Type B pancreatic cell (in vitro differentiated cells): ENCODE data around the gene ASIC4. TPM values are rescaled to one million over a fixed set of nuclear protein-coding genes. Genes with fewer than 3 reads are reported as not detected.

Experiments
- DNase-seq: peaks from one replicate; pipeline ENCODE4 v3.0.0; 2021; ENCODE audit warnings: mixed read lengths; ENCODE audit not compliant: unreplicated experiment; ENCODE audit errors: extremely low spot score
- H3K27ac Mint-ChIP-seq: 2 replicates; pipeline ENCODE4 v1.8.0; 2021; ENCODE audit warnings: mild to moderate bottlenecking, mixed read lengths
- H3K27me3 Mint-ChIP-seq: 2 replicates; pipeline ENCODE4 v1.8.0; 2021; ENCODE audit warnings: mixed read lengths
- H3K36me3 Mint-ChIP-seq: 2 replicates; pipeline ENCODE4 v1.8.0; 2021; ENCODE audit warnings: mixed read lengths
- H3K4me1 Mint-ChIP-seq: one replicate; pipeline ENCODE4 v1.8.0; 2021; ENCODE audit warnings: mixed read lengths; ENCODE audit not compliant: unreplicated experiment
- H3K4me3 Mint-ChIP-seq: 2 replicates; pipeline ENCODE4 v1.8.0; 2021; ENCODE audit warnings: mild to moderate bottlenecking, mixed read lengths
- H3K9me3 Mint-ChIP-seq: 2 replicates; pipeline ENCODE4 v1.8.0; 2021; ENCODE audit warnings: mixed read lengths
- total RNA-seq: library from RNA; stranded (reverse); gene quantifications from 2 replicates; pipeline ENCODE4 v1.2.1, GENCODE V29; 2021; ENCODE audit warnings: low replicate concordance
- TF ChIP-seq, protein P1 (sequence below): fragments of 200-600 bp; sonication (generic); conservative IDR thresholded peaks from 2 replicates; pipeline ENCODE4 v1.5.0; 2021; ENCODE audit warnings: antibody characterized with exemption, mild to moderate bottlenecking

ASIC4 gene
- total RNA-seq, 1 donor from 2014 or later, result 0.99 TPM

DNA sequence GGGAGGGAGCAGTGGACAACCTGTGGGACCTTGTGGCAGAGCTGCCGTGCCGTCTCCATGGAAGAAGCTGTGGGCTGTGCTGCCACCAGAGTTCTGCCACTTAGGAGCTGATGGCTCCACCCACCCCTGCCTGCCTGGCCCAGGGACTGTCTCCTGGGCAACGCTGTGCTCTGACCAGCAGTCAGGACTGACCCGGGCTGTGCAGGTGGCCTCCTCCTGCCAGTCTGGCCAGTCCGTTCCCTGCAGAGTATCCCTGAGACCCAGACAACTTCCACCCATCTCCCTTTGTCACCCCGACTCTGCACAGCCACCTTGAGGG is 12.8 kb downstream of the ASIC4 start:
- Mint-ChIP-seq H3K9me3 (no peaks in the 10 kb centered on the region), H3K4me1 (peaks cover 39% of the 10 kb centered on the region), H3K36me3 (no peaks in the 10 kb centered on the region), H3K4me3 (peak overlapping the region; percentile 48), H3K27me3 (peaks cover 74% of the 10 kb centered on the region), H3K27ac (no peak overlapping the region)
- no peak for DNase-seq
- TF ChIP-seq, protein P1, sequence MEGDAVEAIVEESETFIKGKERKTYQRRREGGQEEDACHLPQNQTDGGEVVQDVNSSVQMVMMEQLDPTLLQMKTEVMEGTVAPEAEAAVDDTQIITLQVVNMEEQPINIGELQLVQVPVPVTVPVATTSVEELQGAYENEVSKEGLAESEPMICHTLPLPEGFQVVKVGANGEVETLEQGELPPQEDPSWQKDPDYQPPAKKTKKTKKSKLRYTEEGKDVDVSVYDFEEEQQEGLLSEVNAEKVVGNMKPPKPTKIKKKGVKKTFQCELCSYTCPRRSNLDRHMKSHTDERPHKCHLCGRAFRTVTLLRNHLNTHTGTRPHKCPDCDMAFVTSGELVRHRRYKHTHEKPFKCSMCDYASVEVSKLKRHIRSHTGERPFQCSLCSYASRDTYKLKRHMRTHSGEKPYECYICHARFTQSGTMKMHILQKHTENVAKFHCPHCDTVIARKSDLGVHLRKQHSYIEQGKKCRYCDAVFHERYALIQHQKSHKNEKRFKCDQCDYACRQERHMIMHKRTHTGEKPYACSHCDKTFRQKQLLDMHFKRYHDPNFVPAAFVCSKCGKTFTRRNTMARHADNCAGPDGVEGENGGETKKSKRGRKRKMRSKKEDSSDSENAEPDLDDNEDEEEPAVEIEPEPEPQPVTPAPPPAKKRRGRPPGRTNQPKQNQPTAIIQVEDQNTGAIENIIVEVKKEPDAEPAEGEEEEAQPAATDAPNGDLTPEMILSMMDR, result no peak

GRCh38 chr2:219527472-219527871 is 13.2 kb downstream of the ASIC4 start:
- no peak for DNase-seq
- Mint-ChIP-seq H3K27me3 (peaks cover 73% of the 10 kb centered on the region), H3K4me3 (no peak overlapping the region), H3K4me1 (peaks cover 37% of the 10 kb centered on the region), H3K36me3 (no peaks in the 10 kb centered on the region), H3K27ac (no peak overlapping the region), H3K9me3 (no peaks in the 10 kb centered on the region)
- TF ChIP-seq, protein P1, result no peak

- DNase-seq, result peak; percentile 95
- Mint-ChIP-seq H3K27me3 (peaks cover 64% of the 10 kb centered on the region), H3K36me3 (no peaks in the 10 kb centered on the region), H3K4me1 (peaks cover 29% of the 10 kb centered on the region), H3K9me3 (no peaks in the 10 kb centered on the region), H3K4me3 (no peak overlapping the region), H3K27ac (no peak overlapping the region)
- TF ChIP-seq, protein P1, result peak; percentile 99
Measured at GRCh38 chr2:219530048-219530963, 16.0 kb downstream of the ASIC4 start.

- peaks cover 50% of the 10 kb centered on the region for H3K27me3 Mint-ChIP-seq
- H3K4me1 Mint-ChIP-seq, result peaks cover 16% of the 10 kb centered on the region
- no peak overlapping the region for H3K27ac Mint-ChIP-seq
- no peak for DNase-seq
- H3K36me3 Mint-ChIP-seq, result no peaks in the 10 kb centered on the region
- no peak overlapping the region for H3K4me3 Mint-ChIP-seq
- no peaks in the 10 kb centered on the region for H3K9me3 Mint-ChIP-seq
- TF ChIP-seq, protein P1, result no peak
Measured at GRCh38 chr2:219531639-219532377, 17.5 kb downstream of the ASIC4 start.

DNA sequence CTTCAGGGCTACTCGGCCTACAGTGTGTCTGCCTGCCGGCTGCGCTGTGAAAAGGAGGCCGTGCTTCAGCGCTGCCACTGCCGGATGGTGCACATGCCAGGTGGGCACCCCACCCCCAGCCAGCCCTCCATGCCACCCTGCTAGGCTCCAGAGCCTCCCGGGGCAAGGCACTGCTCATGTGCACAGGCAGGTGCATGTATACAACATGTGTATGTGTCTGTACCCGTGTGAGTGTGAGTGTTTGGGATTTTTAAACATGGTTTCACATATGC is 18.0 kb downstream of the ASIC4 start:
- H3K4me3 Mint-ChIP-seq, result no peak overlapping the region
- no peaks in the 10 kb centered on the region for H3K36me3 Mint-ChIP-seq
- H3K4me1 Mint-ChIP-seq, result peaks cover 11% of the 10 kb centered on the region
- no peaks in the 10 kb centered on the region for H3K9me3 Mint-ChIP-seq
- no peak for DNase-seq
- H3K27ac Mint-ChIP-seq, result no peak overlapping the region
- TF ChIP-seq, protein P1, result no peak
- H3K27me3 Mint-ChIP-seq, result peaks cover 45% of the 10 kb centered on the region
